Occipital lobe (tissue), 2 donors: ENCODE results near the gene ZNF708. TPM values are rescaled to one million over a fixed set of nuclear protein-coding genes. Genes with fewer than 3 reads are reported as not detected.
"Not testable (repeated sequence)": the region's sequence is repeated elsewhere in the genome, so short reads cannot be mapped to it uniquely, and the experiment has no call there.

ENCODE experiments used
- DNase-seq: peaks from one replicate; lab custom pipeline; 2025; lab: John Stamatoyannopoulos, UW
- total RNA-seq: library from RNA; depleted of rRNA; stranded (reverse); fragments of >200 nt; gene quantifications from one replicate; pipeline ENCODE4 v1.2.3, GENCODE V29; 2014

The ZNF708 gene
- total RNA-seq: 64.3 TPM

DNA sequence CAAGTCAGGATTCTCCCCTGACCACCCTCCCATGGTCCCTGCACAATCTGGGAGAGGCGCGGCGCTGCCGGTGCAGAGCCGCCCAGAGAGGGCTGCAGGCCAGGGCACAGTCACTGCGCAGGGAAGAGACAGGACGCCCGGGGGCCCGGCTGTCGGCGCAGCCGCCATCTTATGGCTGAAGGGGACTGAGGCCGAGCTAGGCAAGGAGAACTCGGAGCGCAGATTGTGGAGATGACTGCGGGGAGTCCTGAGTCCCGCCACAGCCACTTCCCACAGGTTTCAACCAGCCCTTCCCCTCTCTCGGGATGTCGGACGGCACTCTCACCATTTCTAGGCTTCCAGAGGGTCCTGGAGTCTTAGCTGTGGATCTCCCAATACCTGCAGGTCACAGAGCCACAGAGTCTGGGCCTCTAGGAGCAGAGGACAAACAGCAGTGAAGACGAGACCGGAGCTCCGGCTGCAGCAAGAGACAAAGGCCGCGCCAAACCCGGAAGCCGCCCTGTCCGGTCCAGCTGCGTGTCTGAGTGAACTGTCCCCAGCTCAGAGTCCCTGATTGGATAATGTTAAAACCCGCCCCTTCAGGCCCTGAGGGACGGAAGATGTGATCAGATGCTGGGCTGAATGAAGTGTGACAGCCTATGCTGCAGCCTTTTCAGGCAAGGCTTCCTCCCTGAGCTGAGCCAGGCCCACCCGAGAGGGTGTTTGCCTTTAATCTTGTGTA is at the start of gene ZNF708:
Gene ZNF708 (minus strand): TSS at position 526 of the 721 bp plus-strand sequence. CDS start 198 bp downstream, at position 328.
- DNase-seq: peak; percentile 94

DNA sequence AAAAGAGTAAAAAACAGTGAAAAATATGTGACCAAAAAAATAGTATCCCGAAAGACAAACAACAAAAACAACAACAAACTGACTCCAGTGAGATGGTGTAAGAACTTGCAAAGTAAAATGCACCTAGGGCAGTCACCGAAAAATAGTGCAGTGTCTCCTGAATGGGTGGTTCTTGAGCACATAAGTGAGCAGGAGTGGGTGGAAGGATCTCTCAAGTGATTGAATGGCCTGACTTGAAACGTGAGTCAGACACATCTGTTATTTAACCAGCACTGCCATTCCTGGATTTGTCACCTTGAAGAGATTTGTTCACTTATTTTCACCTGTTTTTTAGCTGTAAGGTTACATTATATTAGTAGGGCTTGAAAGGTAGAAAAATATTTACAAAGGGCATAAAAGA is 33.1 kb upstream of the ZNF708 start:
- DNase-seq: no peak

DNA sequence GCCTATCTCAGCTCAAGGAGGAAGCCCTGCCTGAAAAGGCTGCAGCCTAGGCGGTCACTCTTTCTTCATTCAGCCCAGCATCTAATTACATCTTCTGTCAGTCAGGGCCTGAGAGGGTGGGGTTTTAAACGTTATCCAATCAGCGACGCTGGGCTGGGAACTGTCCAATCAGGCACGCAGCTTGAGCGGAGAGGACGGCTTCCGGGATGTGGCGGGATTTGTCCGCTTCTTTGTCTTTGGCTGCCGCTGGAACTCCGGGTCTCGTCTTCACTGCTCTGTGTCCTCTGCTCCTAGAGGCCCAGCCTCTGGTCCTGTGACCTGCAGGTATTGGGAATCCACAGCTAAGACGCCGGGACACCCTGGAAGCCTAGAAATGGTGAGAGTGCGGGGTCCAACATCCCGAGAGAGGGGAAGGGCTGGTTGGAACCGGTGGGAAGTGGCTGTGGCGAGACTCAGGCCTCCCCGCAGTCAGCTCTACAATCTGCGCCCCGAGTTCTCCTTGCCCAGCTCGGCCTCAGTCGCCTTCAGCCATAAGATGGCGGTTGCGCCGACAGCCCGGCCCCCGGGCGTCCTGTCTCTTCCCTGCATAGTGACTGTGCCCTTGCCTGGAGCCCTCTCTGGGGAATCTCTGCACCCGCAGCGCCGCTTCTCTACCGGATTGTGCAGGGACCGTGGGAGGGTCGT is 29.7 kb upstream of the ZNF708 start, which contains the start of gene ZNF738:
Gene ZNF738 (plus strand): TSS at position 233 of the 684 bp plus-strand sequence. CDS start 141 bp downstream, at position 374.
- DNase-seq: peak; percentile 88

DNA sequence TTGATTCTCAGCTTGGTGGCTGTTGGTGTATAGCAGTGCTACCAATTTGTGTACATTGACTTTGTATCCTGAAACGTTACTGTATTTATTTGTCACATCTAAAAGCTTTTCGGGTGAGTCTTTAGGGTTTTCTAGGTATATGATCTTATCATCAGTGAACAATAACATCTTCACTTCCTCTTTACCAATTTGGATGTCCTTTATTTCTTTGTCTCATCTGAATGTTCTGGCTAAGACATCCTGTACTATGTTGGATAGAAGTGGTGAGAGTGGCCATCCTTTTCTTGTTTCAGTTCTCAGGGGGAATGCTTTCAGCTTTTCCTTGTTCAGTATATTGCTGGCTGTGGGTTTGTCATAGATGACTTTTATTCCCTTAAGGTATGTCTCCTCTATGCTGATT is 23.6 kb upstream of the ZNF708 start:
- no peak for DNase-seq

DNA sequence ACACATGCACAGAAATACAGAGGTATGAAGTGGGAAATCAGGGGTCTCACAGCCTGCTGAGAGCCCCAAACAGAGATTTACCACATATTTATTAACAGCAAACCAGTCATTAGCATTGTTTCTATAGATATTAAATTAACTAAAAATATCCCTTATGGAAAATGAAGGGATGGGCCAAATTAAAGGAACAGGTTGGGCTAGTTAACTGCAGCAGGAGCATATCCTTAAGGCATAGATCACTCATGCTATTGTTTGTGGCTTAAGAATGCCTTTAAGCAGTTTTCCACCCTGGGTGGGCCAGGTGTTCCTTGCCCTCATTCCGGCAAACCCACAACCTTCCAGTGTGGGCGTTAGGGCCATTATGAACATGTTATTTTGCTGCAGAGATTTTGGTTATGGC is 15.6 kb upstream of the ZNF708 start:
- DNase-seq: not testable (repeated sequence)

DNA sequence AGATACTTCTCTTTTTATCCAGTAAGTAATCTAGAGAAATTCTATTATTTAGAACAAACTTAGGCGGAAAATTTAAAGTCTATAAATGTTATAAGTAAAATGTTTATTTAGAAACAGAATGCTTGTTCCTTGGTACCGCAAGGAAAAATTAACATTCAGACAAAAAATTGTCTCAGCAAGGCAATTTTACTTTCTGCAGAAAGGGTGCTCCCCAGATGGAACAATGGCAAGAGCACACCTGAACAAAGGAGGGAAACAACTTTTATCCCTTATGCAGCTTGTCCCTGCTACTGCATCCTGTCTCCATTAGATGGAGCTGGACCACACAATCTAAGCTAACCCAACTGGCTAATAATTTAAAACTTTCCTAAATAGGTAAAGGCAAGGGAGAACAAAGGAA is 6.5 kb upstream of the ZNF708 start:
- no peak for DNase-seq

DNA sequence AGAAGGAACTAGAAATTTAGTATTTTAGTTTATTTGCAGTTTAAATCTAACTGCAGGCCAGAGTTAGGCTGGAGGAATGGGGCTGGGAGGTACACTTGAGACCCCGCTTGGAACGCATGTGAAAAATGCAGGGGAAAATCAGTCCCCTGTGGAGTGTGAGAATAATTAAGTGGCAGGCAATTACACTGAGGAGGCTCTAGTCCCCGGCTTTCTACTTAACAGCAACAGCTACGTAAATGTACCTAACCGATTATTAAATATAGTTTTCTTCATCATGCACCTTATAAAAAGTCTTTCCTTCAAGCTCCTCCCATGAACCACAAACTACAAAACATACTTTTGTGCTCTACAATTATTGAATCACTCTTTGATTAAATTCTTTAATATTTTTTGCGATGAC is 804 bp downstream of the ZNF708 start:
- DNase-seq: no peak

DNA sequence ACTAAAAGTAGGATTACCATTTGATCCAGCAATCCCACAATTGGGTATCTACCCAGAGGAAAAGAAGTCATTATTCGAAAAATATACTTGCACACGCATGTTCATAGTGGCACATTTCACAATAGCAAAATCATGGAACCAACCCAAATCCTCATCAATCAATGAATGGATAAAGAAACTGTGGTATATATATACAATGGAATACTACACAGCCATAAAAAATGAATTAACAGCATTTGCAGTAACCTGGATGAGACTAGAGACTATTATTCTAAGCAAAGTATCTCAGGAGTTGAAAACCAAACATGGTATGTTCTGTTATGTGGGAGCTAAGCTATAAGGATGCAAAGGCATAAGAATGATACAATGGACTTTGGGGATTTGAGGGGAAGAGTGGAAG is 3.0 kb downstream of the ZNF708 start:
- no peak for DNase-seq

DNA sequence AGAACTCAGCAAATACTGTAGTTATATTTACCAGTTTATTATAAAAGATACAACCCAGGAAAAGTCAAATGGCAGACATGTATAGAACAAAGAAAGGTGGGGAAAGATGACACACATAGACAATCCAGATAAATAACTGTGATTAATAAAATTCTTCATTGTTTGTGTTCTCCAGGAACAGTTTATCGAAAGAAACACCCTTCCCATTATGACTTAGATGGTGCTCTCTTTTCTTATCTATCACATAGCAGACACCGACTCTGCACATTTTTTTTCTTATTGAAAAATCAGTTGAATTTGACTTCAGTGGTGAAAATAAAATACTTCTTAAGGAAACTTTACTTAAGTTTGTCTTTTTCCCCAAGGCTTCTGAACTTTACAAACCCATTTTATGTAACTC is 6.2 kb downstream of the ZNF708 start:
- no peak for DNase-seq

DNA sequence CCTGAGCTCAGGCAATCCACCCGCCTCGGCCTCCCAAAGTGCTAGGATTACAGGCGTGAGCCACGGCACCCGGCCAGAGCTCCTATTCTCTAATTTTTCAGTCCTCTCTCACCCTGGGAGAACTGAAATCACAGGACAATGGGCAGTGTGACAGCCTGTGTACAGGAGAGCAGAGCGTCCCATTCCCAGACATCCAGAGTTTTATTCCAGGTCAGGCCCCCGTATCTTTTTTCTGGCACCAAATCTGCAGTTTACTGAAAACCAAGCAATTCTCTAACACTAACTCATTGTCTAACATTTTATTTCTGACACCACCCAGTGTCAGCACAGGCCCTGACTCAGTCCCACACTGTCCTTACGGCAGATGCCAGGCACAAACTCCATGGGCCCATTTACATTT is 6.7 kb downstream of the ZNF708 start:
- DNase-seq: peak; percentile 64

DNA sequence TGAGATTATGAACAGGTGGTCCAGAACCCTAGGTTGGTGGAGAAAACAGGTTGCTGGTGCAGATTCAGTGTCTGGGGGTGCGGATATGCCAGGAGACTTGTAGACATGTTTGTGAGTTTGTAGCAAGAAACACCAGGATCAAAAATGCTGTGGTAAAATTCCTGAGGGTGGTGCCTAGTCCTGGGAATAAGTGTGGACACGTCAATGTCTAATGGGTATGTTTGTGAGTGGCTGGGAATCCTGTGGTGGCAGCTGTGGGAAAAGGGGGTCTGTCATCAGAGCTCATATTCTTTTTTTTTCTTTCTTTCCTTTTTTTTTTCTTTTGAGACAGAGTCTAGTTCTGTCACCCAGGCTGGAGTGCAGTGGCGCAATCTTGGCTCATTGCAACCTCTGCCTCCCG is 7.2 kb downstream of the ZNF708 start:
- DNase-seq: no peak

DNA sequence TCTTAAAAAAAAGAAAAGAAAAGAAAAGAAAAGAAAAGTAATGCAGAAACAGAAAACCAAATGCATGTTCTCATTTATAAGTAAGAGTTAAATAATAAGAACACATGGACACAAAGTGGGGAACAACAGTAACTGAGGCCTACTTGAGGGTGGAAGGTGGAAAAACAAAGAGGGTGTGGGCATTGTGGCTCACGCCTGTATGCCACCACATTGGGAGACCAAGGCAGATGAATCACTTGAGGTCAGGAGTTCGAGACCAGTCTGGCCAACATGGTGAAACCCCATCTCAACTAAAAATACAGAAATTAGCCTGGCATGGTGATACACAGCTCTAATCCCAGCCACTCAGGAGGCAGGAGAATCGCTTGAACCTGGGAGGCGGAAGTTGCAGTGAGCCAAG is 8.1 kb downstream of the ZNF708 start:
- DNase-seq: no peak

DNA sequence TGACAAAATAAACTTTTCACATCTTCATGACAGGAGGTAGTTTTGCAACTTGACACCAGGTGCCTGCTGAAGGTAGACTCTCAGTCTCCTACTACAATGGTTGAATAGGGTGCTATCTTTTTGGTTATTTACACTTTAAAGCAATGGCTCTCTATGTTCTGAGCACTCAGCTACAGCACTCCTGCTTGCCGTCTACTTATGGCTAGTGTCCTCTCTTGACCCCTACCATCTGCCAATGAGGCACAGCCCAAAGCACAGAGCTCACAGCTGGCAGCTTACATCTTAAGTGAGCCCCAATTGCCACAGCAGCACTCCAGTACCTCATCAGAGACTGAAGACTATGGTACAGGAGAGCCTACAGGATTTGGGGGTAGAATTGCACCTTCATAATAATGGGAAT is 11.4 kb downstream of the ZNF708 start:
- DNase-seq: no peak

DNA sequence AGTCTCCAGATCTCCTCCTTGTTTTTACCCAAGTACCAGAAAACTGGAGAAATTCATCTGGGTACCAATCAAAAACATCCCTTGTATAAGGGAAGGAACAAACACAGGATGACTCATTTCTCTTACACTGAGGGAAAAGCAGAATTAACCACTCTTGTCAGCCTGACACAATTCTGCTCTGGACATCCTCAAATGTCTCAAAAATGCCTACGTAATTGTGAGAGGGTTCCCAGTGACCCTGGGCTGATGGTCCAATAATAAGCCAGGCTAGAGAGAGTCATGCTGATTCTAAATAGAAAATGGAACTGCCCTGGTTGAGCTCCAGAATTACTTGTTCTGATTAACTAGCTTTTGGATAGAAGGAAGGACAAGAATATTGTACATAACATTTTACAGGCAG is 14.5 kb downstream of the ZNF708 start:
- DNase-seq: peak; percentile 35

DNA sequence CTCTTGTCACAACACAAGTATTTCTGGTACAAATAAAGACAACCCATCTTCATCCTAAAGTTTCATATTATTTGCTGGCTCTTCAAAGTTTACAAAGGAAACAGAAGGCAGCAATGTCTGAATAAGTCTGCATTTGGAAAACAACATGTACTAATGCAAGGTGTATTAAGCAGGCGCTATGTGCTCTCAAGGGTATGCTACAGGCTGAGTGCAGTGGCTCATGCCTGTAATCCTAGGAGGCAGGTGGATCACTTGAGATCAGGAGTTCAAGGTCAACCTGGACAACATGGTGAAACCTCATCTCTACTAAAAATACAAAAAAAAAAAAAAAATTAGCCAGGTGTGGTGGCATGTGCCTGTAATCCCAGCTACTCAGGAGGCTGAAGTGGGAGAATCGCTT is 16.4 kb downstream of the ZNF708 start:
- not testable (repeated sequence) for DNase-seq

DNA sequence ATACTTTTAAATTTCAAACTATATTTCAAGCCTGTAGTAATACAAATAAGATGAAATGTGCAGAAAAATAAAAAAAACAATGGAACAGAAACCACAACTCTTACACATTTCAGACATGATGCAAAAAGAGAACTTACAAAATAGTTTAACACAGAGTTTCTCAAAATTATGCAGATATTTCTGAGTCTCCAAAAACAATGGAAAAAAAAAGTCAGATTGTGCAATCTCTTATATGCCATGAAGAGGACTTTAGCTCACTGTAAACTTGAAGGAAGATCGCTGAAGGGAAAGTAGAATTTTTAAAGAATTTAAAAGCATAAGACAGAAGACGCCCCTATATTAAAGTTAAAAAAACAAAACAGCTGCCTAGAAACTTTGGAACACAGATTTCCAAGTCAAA is 20.4 kb downstream of the ZNF708 start:
- no peak for DNase-seq

DNA sequence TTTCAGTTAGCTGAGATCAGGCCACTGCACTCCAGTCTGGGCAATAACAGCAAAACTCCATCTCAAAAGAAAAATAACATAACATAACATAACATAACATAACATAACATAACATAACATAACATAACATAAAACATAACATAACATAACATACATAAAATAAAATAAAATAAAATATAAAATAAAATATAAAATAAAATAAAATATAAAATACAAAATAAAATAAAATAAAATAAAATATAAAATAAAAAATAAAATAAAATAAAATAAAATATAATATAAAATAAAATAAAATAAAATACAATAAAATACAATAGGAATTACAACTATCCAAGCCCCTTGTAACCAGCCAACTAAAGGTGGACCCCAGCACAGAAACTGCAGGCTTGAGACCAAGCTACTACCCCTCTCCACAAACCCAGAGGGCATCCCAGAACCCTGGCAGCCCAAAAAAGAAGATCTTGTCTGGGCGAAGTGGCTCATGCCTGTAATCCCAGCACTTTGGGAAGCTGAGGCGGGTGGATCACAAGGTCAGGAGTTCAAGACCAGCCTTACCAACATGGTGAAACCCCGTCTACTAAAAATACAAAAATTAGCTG is 22.2 kb downstream of the ZNF708 start:
- DNase-seq: not testable (repeated sequence)

DNA sequence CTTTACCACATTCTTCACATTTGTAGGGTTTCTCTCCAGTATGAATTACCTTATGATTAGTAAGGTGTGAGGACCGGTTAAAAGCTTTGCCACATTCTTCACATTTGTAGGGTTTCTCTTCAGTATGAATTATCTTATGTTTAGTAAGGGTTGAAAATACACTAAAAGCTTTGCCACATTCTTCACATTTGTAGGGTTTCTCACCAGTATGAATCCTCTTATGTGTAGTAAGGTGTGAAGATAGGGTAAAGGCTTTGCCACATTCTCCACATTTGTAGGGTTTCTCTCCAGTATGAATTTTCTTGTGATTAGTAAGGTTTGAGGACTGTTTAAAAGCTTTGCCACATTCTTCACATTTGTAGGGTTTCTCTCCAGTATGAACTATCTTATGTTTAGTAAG is 35.4 kb downstream of the ZNF708 start:
- not testable (repeated sequence) for DNase-seq

DNA sequence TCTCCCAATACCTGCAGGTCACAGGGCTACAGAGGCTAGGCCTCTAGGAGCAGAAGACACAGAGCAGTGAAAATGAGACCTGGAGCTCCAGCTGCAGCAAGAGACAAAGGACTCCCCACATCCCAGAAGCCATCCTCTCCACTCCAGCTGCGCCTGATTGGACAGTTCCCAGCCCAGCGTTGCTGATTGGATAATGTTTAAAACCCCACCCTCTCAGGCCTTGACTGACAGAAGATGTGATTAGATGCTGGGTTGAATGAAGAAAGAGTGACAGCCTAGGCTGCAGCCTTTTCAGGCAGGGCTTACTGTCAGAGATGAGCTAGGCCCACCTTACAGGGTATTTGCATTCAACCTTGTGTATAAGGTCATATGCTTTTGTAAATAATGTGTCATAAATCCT is 59.4 kb downstream of the ZNF708 start:
- no peak for DNase-seq

DNA sequence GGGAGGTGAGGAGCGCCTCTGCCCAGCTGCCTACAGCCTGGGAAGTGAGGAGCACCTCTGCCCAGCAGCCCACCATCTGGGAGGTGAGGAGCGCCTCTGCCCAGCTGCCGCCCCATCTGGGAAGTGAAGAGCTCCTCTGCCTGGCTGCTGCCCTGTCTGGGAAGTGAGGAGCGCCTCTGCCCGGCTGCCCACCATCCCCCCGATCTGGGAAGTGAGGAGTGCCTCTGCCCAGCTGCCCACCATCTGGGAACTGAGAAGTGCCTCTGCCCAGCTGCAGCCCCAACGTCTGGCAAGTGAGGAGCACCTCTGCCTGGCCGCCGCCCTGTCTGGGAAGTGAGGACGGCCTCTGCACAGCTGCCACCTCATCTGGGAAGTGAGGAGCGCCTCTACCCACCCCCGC is 64.3 kb downstream of the ZNF708 start:
- no peak for DNase-seq

DNA sequence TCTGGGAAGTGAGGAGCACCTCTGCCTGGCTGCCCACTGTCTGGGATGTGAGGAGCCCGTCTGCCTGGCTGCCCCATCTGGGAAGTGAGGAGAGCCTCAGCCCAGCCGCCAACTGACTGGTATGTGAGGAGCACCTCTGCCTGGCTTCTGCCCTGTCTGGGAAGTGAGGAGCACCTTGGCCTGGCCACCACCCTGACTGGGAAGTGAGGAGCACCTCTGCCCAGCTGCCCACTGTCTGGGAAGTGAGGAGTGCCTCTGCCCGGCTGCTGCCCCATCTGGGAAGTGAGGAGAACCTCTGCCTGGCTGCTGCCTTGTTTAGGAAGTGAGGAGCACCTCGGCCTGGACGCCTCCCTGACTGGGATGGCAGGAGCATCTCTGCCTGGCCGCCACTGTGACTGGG is 64.8 kb downstream of the ZNF708 start:
- no peak for DNase-seq

DNA sequence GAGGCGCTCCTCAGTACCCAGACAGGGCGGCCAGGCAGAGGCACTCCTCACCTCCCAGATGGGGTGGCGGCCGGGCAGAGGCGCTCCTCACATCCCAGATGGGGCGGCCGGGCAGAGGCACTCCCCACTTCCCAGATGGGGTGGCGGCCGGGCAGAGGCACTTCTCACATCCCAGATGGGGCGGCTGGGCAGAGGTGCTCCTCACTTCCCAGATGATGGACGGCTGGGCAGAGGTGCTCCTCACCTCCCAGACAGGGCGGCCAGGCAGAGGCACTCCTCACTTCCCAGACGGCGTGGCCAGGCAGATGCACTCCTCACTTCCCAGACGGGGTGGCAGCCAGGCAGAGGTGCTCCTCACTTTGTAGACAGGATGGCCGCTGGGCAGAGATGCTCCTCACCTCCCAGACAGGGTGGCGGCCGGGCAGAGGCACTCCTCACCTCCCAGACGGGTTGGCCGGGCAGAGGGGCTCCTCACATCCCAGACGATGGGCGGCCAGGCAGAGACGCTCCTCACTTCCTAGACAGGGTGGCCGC is 68.3 kb downstream of the ZNF708 start:
- DNase-seq: not testable (repeated sequence)
